B cell (primary cell): ENCODE measurements around the gene NTN5. TPM values are rescaled to one million over a fixed set of nuclear protein-coding genes. Genes with fewer than 3 reads are reported as not detected.

ENCODE experiments used
- ATAC-seq: fragments of 200-7000 bp; cut with Tn5 transposase; one replicate; pipeline ENCODE4 v1.10.0; 2021; ENCODE audit warnings: low read depth, mild to moderate bottlenecking, moderate number of reproducible peaks, moderate library complexity
- CTCF ChIA-PET: fragments of 350-600 bp; sonication (Branson Sonifier 250); formaldehyde crosslinking; loops from one replicate; lab custom pipeline; 2021; ENCODE audit warnings: antibody characterized with exemption, inconsistent platforms; lab: Charles Lee
- POLR2A ChIA-PET: fragments of 350-600 bp; sonication (Branson Sonifier 250); formaldehyde crosslinking; loops from one replicate; lab custom pipeline; 2021; ENCODE audit warnings: antibody characterized with exemption; lab: Charles Lee
- DNase-seq: peaks from one replicate; pipeline ENCODE4 v3.0.0; 2013
- H2AFZ ChIP-seq: 2 replicates; pipeline ENCODE4 v1.6.1; 2012; ENCODE audit warnings: mild to moderate bottlenecking, low read depth, low read length; ENCODE audit not compliant: insufficient read depth, poor library complexity, severe bottlenecking
- H3K27ac ChIP-seq, 2 donors: 1 replicate in 1 of 2; 2 replicates in 1 of 2; pipeline ENCODE4 v1.5.1; 2012 to 2013; ENCODE audit warnings: low read length in 2 of 2, mild to moderate bottlenecking in 2 of 2, moderate library complexity in 1 of 2
- H3K27me3 ChIP-seq, 4 experiments: fragments of 200-600 bp in 1 of 4; sonication (generic) in 1 of 4; replicated peaks in 1 of 4; 1 replicate in 2 of 4; 2 replicates in 2 of 4; pipeline versions ENCODE4 v1.6.1 to v1.7.0; 2013 to 2016; ENCODE audit warnings: low read length in 3 of 4, mild to moderate bottlenecking in 2 of 4, mixed read lengths in 1 of 4, moderate library complexity in 1 of 4; ENCODE audit not compliant: insufficient read depth in 4 of 4, control insufficient read depth in 3 of 4; ENCODE audit errors: control extremely low read depth in 1 of 4
- H3K36me3 ChIP-seq, 2 experiments: replicated peaks in 1 of 2; 1 replicate in 1 of 2; 2 replicates in 1 of 2; pipeline versions ENCODE4 v1.6.1 to v1.7.1; 2013; ENCODE audit warnings: low read length in 1 of 2; ENCODE audit not compliant: insufficient read depth in 2 of 2, control insufficient read depth in 1 of 2; ENCODE audit errors: control extremely low read depth in 1 of 2, extremely low read depth in 1 of 2
- H3K4me1 ChIP-seq, 2 donors: fragments of 200-600 bp in 1 of 2; sonication (generic) in 1 of 2; 1 replicate in 1 of 2; 2 replicates in 1 of 2; pipeline versions ENCODE4 v1.5.1 to v1.6.1; 2013 to 2017; ENCODE audit warnings: low read length in 2 of 2; ENCODE audit not compliant: control insufficient read depth in 2 of 2, insufficient read depth in 2 of 2
- H3K4me2 ChIP-seq: replicated peaks from 2 replicates; pipeline ENCODE3; 2012; ENCODE audit warnings: mild to moderate bottlenecking, low read depth, low read length; ENCODE audit not compliant: poor library complexity, severe bottlenecking
- H3K4me3 ChIP-seq, 5 experiments: fragments of 200-600 bp in 1 of 5; sonication (generic) in 1 of 5; 1 replicate in 3 of 5; 2 replicates in 2 of 5; pipeline versions ENCODE4 v1.5.1 to v1.7.0; 2011 to 2016; ENCODE audit warnings: low read length in 4 of 5, mild to moderate bottlenecking in 4 of 5, low read depth in 2 of 5, control low read depth in 1 of 5, moderate library complexity in 1 of 5; ENCODE audit not compliant: insufficient read depth in 1 of 5; ENCODE audit errors: control extremely low read depth in 1 of 5, extremely low read depth in 1 of 5
- H3K79me2 ChIP-seq: fragments of 200-600 bp; sonication (generic); one replicate; pipeline ENCODE4 v1.6.0; 2016; ENCODE audit warnings: low read length; ENCODE audit not compliant: control insufficient read depth, insufficient read depth
- H3K9ac ChIP-seq: fragments of 200-600 bp; sonication (generic); 2 replicates; pipeline ENCODE4 v1.6.1; 2017; ENCODE audit warnings: mild to moderate bottlenecking, low read length, moderate library complexity
- H3K9me3 ChIP-seq, 3 donors: one replicate each; pipeline versions ENCODE4 v1.6.1 to v1.7.1; 2013; ENCODE audit warnings: low read length in 2 of 3; ENCODE audit not compliant: control insufficient read depth in 2 of 3, insufficient read depth in 1 of 3; ENCODE audit errors: control extremely low read depth in 1 of 3
- H4K20me1 ChIP-seq: 2 replicates; pipeline ENCODE4 v1.6.0; 2012; ENCODE audit warnings: mild to moderate bottlenecking, low read length; ENCODE audit not compliant: insufficient read depth, control insufficient read depth, poor library complexity, severe bottlenecking
- H3K27ac Mint-ChIP-seq: one replicate; pipeline ENCODE4 v1.8.0; 2021; ENCODE audit warnings: mixed read lengths
- H3K27me3 Mint-ChIP-seq: one replicate; pipeline ENCODE4 v1.8.0; 2021; ENCODE audit warnings: mixed read lengths
- H3K4me1 Mint-ChIP-seq: one replicate; pipeline ENCODE4 v1.8.0; 2021; ENCODE audit warnings: mixed read lengths
- H3K4me3 Mint-ChIP-seq: one replicate; pipeline ENCODE4 v1.8.0; 2021; ENCODE audit warnings: mixed read lengths
- H3K9me3 Mint-ChIP-seq: one replicate; pipeline ENCODE4 v1.8.0; 2022; ENCODE audit warnings: mixed read lengths; ENCODE audit not compliant: insufficient read depth
- EZH2 ChIP-seq: IDR thresholded peaks from 2 replicates; pipeline ENCODE4 v1.6.1; 2012; ENCODE audit warnings: borderline replicate concordance, low read depth, mild to moderate bottlenecking, moderate library complexity, low read length; ENCODE audit not compliant: insufficient read depth, poor library complexity, severe bottlenecking
- WGBS: methylation state at CpG from one replicate; pipeline ENCODE4 v1.1.5; 2013; ENCODE audit warnings: missing lambda C conversion rate; ENCODE audit not compliant: insufficient coverage; 5-methylcytosine and 5-hydroxymethylcytosine counted together
- intact Hi-C: fragments of 100-400 bp; cut with micrococcal nuclease; formaldehyde crosslinking; loops from one replicate; pipeline ENCODE4 v1.10.0; 2022
- polyA plus RNA-seq: library from polyadenylated mRNA; depleted of rRNA; stranded (reverse); fragments of >200 nt; gene quantifications from 2 replicates; pipeline ENCODE4 v1.2.3, GENCODE V29; 2012
- total RNA-seq, 2 donors: library from RNA; stranded (reverse); fragments of 120-200 nt in 1 of 2; gene quantifications; 1 replicate in 1 of 2; 2 replicates in 1 of 2; pipeline versions ENCODE4 v1.2.3 to v1.2.4, GENCODE V29; 2013 to 2022
- TF ChIP-seq, protein P1 (sequence below): fragments of 200-600 bp; IDR thresholded peaks from one replicate; pipeline ENCODE4 v1.8.0; 2022; ENCODE audit warnings: antibody characterized with exemption, mild to moderate bottlenecking

NTN5 gene
- total and polyA plus RNA-seq, 2 donors (not counting 1 experiment from before 2014, with no cell fraction given), result 1.2 to 1.8 TPM

DNA sequence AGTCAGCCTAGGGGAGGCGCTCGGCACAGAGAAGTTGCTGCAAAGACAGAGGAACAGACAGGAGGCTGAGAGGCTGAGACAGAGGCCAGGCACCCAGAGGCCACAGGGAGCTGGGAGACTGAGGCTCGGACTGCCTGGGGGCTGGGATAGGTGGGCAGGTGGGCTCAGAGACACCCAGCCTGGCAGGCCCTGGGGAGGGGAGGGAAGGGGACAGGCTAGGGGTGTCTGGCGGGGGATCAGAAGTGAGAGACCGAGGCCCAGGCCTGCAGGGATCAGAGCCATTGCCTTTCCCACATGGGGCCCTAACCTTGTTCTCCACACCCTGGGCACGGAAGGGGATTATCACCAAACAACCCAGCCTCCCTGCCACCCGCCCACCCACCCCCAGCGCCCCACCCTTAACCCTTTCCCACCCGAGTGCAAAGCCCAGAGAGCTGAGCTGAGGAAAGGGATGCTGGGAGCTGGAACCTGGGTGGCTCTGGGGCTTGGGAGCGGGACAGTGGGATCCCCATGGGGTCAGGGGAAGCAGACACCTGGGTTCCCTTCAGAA, 1.3 kb downstream of the NTN5 start:
- intact Hi-C loops, result no loop called here
- Mint-ChIP-seq H3K27me3 (peaks cover 6% of the 10 kb centered on the region), H3K4me3 (no peak overlapping the region), H3K27ac (no peak overlapping the region), H3K4me1 (peaks cover 6% of the 10 kb centered on the region), H3K9me3 (peaks cover 3% of the 10 kb centered on the region)
- Histone ChIP-seq H3K4me2 (no peak overlapping the region), H3K4me3 (no peak overlapping the region), H3K27me3 (no peaks in the 10 kb centered on the region), H3K9ac (no peak overlapping the region), H2AFZ (no peak overlapping the region), H3K36me3 (no peaks in the 10 kb centered on the region), H3K9me3 (peaks cover 0 to 6% (median 0%) of the 10 kb centered on the region in 3 donors), H3K79me2 (no peaks in the 10 kb centered on the region), H3K4me1 (peaks cover 4 to 10% of the 10 kb centered on the region in 2 donors), H4K20me1 (no peaks in the 10 kb centered on the region), H3K27ac (no peak overlapping the region)
- 92% methylated on average over 3 of the region's 10 CpGs for WGBS
- no peak for ATAC-seq
- POLR2A ChIA-PET, result interaction anchor here (0.6 kb wide), 1 partner anchor 138 kb away, joined by 3 read pairs; no protein-coding TSS in a partner anchor
- TF ChIP-seq, protein P1, sequence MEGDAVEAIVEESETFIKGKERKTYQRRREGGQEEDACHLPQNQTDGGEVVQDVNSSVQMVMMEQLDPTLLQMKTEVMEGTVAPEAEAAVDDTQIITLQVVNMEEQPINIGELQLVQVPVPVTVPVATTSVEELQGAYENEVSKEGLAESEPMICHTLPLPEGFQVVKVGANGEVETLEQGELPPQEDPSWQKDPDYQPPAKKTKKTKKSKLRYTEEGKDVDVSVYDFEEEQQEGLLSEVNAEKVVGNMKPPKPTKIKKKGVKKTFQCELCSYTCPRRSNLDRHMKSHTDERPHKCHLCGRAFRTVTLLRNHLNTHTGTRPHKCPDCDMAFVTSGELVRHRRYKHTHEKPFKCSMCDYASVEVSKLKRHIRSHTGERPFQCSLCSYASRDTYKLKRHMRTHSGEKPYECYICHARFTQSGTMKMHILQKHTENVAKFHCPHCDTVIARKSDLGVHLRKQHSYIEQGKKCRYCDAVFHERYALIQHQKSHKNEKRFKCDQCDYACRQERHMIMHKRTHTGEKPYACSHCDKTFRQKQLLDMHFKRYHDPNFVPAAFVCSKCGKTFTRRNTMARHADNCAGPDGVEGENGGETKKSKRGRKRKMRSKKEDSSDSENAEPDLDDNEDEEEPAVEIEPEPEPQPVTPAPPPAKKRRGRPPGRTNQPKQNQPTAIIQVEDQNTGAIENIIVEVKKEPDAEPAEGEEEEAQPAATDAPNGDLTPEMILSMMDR, result no peak
- no peak for TF ChIP-seq EZH2
- CTCF ChIA-PET, result no interaction called here
- no peak for DNase-seq

DNA sequence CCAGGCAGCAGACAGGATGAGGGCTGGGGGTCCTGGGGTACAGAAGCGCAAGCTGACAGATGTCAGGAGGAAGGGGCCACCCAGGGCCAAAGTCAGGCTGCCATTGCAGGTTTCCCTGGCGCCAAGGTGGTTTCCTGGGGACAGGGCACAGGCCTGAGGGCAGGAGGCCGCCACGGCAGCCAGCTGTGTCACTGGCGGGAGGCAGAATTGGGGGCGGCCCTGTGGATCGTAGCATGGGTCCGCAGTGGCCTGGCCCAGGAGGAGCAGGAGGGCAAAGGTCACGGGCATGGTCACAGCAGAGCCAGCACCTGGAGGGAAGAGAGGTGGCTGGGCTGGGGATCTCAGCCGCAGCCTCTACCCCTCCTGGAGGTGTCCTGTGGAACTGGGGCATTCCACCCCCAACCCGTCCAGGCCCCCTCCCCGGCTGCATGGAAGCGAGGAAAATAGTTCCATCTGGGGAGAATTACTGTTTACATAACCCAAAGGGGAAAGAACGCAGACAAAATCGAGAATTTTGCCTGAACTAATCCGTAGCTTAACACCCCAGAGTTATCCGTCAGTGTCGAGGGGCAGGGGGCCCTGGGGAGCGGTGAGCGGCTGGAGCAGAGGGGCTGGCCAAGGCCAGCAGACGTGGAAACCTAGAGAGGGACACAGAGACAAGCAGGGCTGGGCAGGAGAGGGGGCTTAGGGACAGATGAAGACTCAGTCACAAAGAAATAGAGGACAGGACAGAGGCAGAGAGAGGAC, 1.9 kb downstream of the NTN5 start:
- Histone ChIP-seq H3K79me2 (no peaks in the 10 kb centered on the region), H3K27me3 (no peaks in the 10 kb centered on the region), H3K4me2 (no peak overlapping the region), H3K27ac (no peak overlapping the region), H2AFZ (no peak overlapping the region), H3K9ac (no peak overlapping the region), H3K4me3 (no peak overlapping the region), H4K20me1 (no peaks in the 10 kb centered on the region), H3K9me3 (peaks cover 0 to 6% (median 0%) of the 10 kb centered on the region in 3 donors), H3K4me1 (peaks cover 4 to 10% of the 10 kb centered on the region in 2 donors), H3K36me3 (no peaks in the 10 kb centered on the region)
- WGBS, result 90% methylated on average over 18 of the region's 21 CpGs
- no peak overlapping the region for H3K27ac Mint-ChIP-seq
- peaks cover 3% of the 10 kb centered on the region for H3K9me3 Mint-ChIP-seq
- TF ChIP-seq, protein P1, result no peak
- TF ChIP-seq EZH2, result no peak
- H3K4me1 Mint-ChIP-seq, result peaks cover 6% of the 10 kb centered on the region
- CTCF ChIA-PET, result no interaction called here
- no peak for ATAC-seq
- no peak overlapping the region for H3K4me3 Mint-ChIP-seq
- intact Hi-C loops, result no loop called here
- POLR2A ChIA-PET, result interaction anchor here (0.6 kb wide), 1 partner anchor 138 kb away, joined by 3 read pairs; no protein-coding TSS in a partner anchor
- DNase-seq, result no peak
- peaks cover 6% of the 10 kb centered on the region for H3K27me3 Mint-ChIP-seq
